ENCODE measurements around the gene RPS28. TPM values are rescaled to one million over a fixed set of nuclear protein-coding genes. Genes with fewer than 3 reads are reported as not detected.
A peak's percentile ranks its signal among the peaks of the same experiment; 100 is the strongest.

Gene RPS28
- total and polyA plus RNA-seq, 2 donors from 2014 or later: 1,258 to 1,887 TPM

DNA sequence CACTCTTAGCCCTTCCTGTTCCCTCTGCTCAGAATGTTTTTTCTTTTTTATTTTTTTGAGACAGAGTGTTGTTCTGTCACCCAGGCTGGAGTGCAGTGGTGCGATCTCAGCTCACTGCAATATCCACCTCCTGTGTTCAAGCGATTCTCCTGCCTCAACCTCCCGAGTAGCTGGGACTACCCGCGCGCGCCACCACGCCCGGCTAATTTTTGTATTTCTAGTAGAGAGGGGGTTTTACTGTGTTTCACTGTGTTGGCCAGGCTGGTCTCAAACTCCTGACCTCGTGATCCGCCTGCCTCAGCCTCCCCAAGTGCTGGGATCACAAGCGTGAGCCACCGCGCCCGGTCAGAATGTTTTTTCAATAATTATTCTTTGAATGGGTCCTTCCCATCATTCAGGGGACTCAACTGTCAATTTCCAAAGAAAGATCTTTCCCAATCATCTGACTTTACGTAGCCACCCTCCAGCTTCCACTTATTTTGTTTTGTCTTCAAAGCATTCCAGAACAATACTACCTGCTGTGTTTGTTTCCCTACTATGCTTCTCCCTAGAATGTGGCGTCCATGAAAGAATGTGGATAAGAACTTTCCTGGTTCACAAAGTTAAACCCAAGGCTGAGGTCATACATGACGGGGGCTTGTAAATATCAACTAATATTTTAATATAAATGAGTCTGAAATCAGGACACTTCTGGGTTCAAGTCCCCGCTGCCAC lies 1.3 kb upstream of the RPS28 start:
- Histone ChIP-seq H3K9me3 (ENCODE audit: control insufficient read depth in 2 of 3, insufficient read depth in 1 of 3, low read length in 3 of 3) (no peaks in the 10 kb centered on the region), H3K9ac (ENCODE audit: low read length in 3 of 3) (peak overlapping the region; percentile 73 to 100 (median 96)), H3K4me3 (ENCODE audit: low read length in 3 of 3) (peak overlapping the region; percentile 75 to 99 (median 89)), H3K4me1 (ENCODE audit: control insufficient read depth in 2 of 3, insufficient read depth in 2 of 3, low read depth in 1 of 3, low read length in 3 of 3) (peaks cover 3 to 22% (median 10%) of the 10 kb centered on the region in 3 donors), H3K27me3 (ENCODE audit: control insufficient read depth, insufficient read depth, low read length) (no peaks in the 10 kb centered on the region), H3K36me3 (ENCODE audit: control insufficient read depth in 2 of 3, insufficient read depth in 3 of 3, low read length in 3 of 3) (peaks cover 6 to 15% (median 9%) of the 10 kb centered on the region in 3 donors), H3K27ac (ENCODE audit: low read depth in 2 of 2, low read length in 2 of 2) (no peak overlapping the region)
- intact Hi-C loops (cut with DNase I): no loop called here
- TF ChIP-seq, protein P1, sequence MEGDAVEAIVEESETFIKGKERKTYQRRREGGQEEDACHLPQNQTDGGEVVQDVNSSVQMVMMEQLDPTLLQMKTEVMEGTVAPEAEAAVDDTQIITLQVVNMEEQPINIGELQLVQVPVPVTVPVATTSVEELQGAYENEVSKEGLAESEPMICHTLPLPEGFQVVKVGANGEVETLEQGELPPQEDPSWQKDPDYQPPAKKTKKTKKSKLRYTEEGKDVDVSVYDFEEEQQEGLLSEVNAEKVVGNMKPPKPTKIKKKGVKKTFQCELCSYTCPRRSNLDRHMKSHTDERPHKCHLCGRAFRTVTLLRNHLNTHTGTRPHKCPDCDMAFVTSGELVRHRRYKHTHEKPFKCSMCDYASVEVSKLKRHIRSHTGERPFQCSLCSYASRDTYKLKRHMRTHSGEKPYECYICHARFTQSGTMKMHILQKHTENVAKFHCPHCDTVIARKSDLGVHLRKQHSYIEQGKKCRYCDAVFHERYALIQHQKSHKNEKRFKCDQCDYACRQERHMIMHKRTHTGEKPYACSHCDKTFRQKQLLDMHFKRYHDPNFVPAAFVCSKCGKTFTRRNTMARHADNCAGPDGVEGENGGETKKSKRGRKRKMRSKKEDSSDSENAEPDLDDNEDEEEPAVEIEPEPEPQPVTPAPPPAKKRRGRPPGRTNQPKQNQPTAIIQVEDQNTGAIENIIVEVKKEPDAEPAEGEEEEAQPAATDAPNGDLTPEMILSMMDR (IDR thresholded peaks at IDR 0.05; ENCODE audit: borderline replicate concordance, extremely low read depth, insufficient read depth): no peak
- no peak for DNase-seq
- no peak for FAIRE-seq

DNA sequence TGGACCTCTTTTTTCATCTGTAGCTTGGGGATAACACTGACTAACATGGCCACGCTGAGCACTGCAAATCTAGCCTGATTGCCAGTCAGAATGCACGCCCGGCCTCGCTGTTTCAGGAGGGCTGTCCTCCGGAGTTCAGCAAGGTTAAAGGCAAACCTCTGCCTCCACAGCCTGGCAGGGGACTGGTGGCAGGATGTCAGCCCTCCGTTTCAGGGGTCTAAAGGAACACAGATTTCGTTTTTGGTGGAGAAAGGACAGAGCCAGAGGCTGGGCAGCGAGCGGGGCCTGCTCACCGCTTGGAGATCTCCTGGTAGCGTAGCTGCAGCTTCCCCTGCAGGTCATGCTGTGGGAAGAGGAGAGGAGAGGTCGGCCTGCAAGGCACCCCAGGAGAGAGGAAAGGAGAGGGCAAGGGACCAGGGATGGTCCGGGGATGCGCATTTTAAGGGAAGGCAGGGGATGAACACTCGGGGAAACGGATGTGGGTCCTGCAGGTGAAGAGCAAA lies 681 bp upstream of the RPS28 start:
- DNase-seq: no peak
- peak overlapping the region; percentile 73 to 100 (median 96) for H3K9ac ChIP-seq (ENCODE audit: low read length in 3 of 3)
- no peak for FAIRE-seq
- peaks cover 3 to 22% (median 10%) of the 10 kb centered on the region in 3 donors for H3K4me1 ChIP-seq (ENCODE audit: control insufficient read depth in 2 of 3, insufficient read depth in 2 of 3, low read depth in 1 of 3, low read length in 3 of 3)
- TF ChIP-seq, protein P1 (IDR thresholded peaks at IDR 0.05; ENCODE audit: borderline replicate concordance, extremely low read depth, insufficient read depth): no peak
- peak overlapping the region; percentile 75 to 99 (median 89) for H3K4me3 ChIP-seq (ENCODE audit: low read length in 3 of 3)
- H3K9me3 ChIP-seq (ENCODE audit: control insufficient read depth in 2 of 3, insufficient read depth in 1 of 3, low read length in 3 of 3): no peaks in the 10 kb centered on the region
- peaks cover 2 to 10% (median 6%) of the 10 kb centered on the region in 3 donors for H3K36me3 ChIP-seq (ENCODE audit: control insufficient read depth in 2 of 3, insufficient read depth in 3 of 3, low read length in 3 of 3)
- peak overlapping the region; percentile 86 to 94 for H3K27ac ChIP-seq (ENCODE audit: low read depth in 2 of 2, low read length in 2 of 2)
- intact Hi-C loops (cut with DNase I): no loop called here
- no peaks in the 10 kb centered on the region for H3K27me3 ChIP-seq (ENCODE audit: control insufficient read depth, insufficient read depth, low read length)

DNA sequence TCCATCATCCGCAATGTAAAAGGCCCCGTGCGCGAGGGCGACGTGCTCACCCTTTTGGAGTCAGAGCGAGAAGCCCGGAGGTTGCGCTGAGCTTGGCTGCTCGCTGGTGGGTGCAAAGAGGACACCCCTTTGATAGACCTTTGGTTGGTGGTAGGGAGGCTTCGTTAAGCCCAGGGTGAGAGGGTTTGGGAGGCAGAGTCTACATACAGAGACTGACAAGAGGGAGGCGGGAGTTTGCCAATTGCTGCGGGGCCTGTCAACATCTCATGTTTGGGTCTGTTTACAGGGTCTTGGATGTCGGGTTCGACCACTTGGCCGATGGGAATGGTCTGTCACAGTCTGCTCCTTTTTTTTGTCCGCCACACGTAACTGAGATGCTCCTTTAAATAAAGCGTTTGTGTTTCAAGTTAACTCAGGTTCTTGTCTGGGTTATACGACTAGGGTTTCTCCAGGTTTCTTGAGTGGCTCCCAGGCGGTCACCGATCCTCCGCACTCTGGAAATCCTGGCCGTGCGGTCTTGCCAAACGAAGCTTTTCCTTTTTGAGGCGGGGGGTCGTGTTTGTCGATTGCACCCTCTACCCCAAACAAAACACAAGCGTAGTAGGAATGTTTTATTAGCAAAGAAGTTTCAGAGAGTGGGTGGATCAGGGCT lies 816 bp downstream of the RPS28 start:
- intact Hi-C loops (cut with DNase I): no loop called here
- TF ChIP-seq, protein P1 (IDR thresholded peaks at IDR 0.05; ENCODE audit: borderline replicate concordance, extremely low read depth, insufficient read depth): no peak

More for the DNA sequence above, 816 bp downstream of the RPS28 start:
- Histone ChIP-seq H3K27ac (ENCODE audit: low read depth in 2 of 2, low read length in 2 of 2) (peak overlapping the region; percentile 86 to 94), H3K4me1 (ENCODE audit: control insufficient read depth in 2 of 3, insufficient read depth in 2 of 3, low read depth in 1 of 3, low read length in 3 of 3) (peaks cover 3 to 22% (median 10%) of the 10 kb centered on the region in 3 donors), H3K36me3 (ENCODE audit: control insufficient read depth in 2 of 3, insufficient read depth in 3 of 3, low read length in 3 of 3) (peaks cover 2 to 7% (median 6%) of the 10 kb centered on the region in 3 donors), H3K9ac (ENCODE audit: low read length in 3 of 3) (peak overlapping the region; percentile 37 to 97 (median 96)), H3K4me3 (ENCODE audit: low read length in 3 of 3) (peak overlapping the region; percentile 75 to 99 (median 89)), H3K27me3 (ENCODE audit: control insufficient read depth, insufficient read depth, low read length) (no peaks in the 10 kb centered on the region), H3K9me3 (ENCODE audit: control insufficient read depth in 2 of 3, insufficient read depth in 1 of 3, low read length in 3 of 3) (no peaks in the 10 kb centered on the region)
- FAIRE-seq: no peak
- DNase-seq: no peak

Data from kidney (tissue), 14 donors.